HG03139 (cell line): ENCODE measurements around the gene WDR18.

Experiments
- ATAC-seq: cut with Tn5 transposase; IDR thresholded peaks from one replicate; pipeline ENCODE4 v1.9.1; 2021; ENCODE audit not compliant: unreplicated experiment

The WDR18 gene

GRCh38 chr19:991174-991931, 7.2 kb downstream of the WDR18 start:
- no peak for ATAC-seq

DNA sequence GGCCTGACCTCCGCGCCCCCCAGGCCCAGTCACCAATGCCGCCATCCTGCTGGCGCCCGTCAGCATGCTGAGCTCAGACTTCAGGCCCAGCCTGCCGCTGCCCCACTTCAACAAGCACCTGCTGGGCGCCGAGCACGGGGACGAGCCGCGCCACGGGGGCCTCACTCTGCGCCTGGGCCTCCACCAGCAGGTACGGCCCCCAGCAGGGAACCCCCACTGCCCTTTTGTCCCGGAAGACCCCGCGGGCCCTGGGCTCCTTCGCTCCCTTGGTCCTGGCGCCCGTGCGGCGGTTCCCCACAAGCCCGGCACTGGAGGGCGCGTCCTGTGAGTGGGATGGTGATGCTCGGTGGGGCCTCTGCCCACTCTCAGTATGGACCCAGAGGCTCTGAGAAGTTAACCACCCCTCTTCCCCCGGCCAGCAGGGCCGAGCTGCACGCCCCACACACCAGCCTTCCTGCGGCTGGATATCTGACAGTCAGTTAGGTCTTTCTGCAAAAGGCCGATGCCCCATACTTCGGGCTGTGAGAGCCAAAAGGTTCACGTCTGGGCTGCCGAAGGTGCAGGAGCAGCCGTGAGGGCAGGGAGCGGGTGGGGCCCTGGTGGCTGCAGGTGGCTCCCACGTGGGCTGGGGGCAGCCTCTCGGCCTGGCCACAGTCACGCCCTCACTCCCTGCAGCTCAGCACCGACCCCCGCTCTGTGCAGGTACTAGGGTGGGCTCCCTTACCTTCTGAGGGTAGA, 8.0 kb downstream of the WDR18 start:
- no peak for ATAC-seq

DNA sequence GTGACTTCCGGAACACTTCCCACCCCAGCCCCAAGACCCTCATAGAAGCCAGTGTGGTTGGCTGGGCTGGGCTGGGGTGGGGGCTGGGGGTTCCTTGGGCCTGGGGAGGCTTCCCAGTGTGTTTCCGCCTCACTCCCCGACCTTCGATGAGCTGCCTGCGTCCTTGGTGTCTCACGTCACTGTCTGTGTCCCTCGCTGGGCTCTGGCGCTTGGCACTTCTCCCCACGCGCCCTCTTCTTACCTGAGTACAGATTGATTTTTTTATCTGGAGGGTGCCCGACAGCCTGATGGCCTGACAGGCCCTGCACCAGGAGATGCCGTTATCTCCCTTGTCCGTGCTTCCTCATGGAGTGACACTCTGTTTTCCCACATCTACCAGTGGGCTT, 8.5 kb downstream of the WDR18 start:
- ATAC-seq, result no peak

- ATAC-seq, result no peak
Observed at GRCh38 chr19:993361-993830, 9.3 kb downstream of the WDR18 start.

GRCh38 chr19:993831-994393, 9.8 kb downstream of the WDR18 start:
- ATAC-seq, result no peak

- no peak for ATAC-seq
Observed at GRCh38 chr19:994516-994915, 10.4 kb downstream of the WDR18 start.

DNA sequence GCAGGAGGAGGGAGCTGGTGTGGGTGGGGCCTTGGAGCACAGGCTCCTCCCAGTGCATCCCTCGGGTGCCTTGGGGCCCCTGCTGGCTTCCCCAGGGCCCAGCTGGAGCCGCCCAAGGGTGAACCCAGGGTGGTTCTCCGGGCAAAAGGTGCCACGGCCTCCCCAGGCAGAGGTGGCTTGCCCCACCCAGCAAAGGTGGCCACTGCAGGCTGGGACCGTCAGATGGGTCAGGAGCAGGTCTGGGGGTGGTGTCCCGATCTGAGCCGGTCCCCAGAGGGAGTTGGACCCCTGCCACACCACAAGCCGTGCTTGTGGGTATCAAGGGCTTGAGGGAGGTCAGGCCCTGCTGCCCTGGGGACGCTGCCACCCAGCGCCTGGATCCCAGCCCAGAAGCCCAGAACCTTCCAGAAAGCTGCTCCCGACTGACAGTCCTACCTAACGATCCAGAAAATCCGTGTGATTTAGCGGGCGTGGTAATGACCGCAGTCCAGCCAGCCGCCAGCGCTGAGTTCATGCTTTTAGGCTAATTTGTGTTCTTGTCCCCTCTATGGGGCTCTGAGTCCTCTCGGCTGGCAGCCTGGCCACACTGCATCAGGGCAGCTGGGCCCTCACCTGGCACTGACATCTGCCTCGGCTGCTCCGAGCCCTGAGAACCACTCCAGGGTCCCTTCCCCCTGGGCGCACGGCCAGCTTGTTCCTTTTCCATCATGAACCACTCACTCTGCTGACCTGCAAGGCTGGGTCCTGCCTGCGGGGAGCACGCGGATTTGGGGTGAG, 11.1 kb downstream of the WDR18 start:
- no peak for ATAC-seq

DNA sequence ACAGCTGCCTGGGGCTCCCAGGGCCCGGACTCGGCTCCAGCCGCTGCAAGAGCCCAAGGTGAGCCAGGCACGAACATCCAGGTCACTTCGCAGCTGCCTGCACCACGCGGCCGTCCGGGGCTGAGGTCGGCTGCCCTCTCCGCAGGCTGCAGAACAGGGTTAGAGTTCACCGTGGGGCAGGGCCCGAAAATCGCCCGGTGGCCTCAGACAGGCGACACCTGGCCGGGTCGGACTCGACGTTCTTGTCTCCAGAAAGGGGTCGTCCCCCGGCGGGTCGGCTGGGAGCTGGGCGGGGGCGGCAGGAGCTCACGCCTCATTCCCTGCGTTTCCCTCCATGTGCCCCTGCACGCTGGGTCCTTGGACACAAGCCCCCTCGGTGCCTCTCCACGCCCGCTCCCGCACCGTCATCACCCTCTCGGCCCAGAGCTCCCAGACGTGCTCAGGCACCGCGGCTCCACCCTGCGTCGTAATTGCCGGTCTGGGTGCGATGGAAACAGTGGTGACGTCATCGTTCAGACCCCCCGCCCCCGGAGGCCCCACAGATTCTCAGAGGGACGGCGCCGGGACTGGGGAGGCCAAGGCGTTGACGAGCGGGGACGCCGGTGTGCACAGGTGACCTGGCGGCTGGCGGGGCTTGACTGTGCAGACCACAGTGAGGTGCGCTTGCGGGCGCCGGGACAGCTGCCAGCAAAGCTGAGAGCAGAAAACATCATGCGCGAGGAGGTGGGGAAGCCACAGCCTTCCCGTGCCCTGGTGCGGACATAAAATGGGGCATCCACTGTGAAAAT, 12.1 kb downstream of the WDR18 start:
- ATAC-seq, result no peak

DNA sequence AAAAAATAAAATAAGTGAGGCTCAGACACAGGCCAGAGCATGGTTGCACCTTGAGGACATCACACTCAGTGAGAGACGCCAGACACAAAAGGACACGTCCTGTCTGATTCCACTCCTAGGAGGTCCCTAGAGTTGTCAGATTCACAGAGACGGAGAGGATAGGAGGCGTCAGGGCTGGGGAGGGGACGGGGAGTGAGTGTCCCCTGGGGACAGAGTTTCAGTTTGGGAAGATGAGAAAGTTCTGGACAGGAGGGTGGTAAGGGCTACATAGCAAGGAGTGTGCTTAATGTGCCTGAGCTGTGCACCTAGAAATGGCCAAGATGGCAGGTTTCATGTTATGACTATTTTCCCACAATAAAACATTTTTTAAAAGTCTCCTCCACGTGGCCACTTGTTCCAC, 13.9 kb downstream of the WDR18 start:
- no peak for ATAC-seq

DNA sequence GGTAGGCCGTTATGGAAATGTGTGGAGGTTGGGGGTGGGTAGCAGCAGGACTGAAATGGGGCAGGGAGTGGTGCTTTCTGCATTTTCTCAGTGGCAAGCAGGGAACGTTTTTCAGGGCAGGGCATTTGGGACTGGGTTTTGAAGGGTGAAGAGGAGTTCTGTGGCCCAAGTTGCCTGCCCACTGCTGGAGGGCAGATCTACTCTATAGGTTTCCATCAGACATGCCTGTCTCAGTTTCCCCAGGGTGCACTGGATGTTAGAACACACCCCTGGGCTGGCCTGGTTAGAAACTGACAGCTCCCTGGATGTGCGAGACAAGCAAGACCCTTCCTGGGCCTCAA, 15.2 kb downstream of the WDR18 start:
- no peak for ATAC-seq

GRCh38 chr19:1000095-1000494, 15.9 kb downstream of the WDR18 start, which contains the start of gene GRIN3B:
GRIN3B (plus strand) TSS chr19:1000419; CDS start chr19:1000438, 19 bp downstream.
- ATAC-seq, result no peak

GRCh38 chr19:1000591-1001537, 16.7 kb downstream of the WDR18 start:
- ATAC-seq, result no peak

DNA sequence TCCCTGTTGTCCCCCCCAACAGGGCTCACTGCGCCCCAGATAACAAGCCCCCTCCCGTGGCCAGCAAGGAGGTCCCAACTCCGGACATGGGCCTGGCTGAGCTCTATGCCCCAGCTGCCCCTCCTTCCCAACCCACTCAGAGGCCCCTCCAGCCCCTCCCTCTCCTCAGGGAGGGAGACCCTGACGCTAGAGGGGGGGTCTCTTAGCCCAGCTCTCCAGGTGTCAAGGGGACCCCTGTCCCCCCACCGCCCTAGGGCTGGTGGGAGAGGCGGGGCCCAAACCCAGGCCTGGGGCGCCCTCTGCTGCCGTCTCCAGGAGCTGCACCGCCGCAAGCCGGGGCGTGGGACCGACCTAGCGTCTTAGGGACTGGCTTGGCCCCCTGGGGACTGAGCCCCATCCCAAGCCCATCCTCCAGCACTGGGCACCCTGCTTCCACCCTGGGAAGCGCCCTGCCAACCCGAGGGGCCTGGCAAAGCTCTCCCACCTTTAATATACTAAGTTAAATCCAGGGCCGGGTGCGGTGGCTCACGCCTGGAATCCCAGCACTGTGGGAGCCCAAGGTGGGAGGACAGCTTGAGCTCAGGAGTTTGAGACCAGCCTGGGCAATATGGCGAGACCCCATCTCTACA, 17.5 kb downstream of the WDR18 start:
- ATAC-seq, result no peak

- no peak for ATAC-seq
Observed at GRCh38 chr19:1002600-1002999, 18.5 kb downstream of the WDR18 start.

DNA sequence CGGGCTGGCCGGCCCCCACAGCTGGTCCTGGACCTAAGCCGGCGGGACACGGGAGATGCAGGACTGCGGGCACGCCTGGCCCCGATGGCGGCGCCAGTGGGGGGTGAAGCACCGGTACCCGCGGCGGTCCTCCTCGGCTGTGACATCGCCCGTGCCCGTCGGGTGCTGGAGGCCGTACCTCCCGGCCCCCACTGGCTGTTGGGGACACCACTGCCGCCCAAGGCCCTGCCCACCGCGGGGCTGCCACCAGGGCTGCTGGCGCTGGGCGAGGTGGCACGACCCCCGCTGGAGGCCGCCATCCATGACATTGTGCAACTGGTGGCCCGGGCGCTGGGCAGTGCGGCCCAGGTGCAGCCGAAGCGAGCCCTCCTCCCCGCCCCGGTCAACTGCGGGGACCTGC, 19.1 kb downstream of the WDR18 start:
- no peak for ATAC-seq

DNA sequence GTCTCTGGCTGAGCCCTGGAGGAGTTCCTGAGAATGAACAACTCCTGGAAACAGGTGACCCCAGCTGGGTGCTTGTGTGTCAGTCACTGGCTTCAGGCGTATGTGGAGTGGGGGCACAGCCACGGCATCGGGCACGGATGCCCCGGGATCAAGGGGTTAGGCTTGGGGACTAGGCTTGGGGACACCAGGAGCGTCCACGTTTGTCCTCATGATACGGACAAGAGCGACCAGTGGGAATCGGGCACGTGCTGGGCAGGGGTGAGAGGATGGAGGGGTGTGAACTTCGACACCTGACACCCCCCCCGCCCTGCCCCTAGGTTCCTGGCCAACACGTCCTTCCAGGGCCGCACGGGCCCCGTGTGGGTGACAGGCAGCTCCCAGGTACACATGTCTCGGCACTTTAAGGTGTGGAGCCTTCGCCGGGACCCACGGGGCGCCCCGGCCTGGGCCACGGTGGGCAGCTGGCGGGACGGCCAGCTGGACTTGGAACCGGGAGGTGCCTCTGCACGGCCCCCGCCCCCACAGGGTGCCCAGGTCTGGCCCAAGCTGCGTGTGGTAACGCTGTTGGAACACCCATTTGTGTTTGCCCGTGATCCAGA, 20.2 kb downstream of the WDR18 start:
- no peak for ATAC-seq

- ATAC-seq, result no peak
Observed at GRCh38 chr19:1004803-1005664, 20.9 kb downstream of the WDR18 start.
